ENCODE results near the gene TTLL7. TPM values are rescaled to one million over a fixed set of nuclear protein-coding genes. Genes with fewer than 3 reads are reported as not detected.

TTLL7 gene
- total and polyA plus RNA-seq, 9 of the 15 experiments (the other 6 are each of a cell fraction or from before 2014, with no cell fraction given) = 0.63 to 2.6 (median 1.7) TPM

DNA sequence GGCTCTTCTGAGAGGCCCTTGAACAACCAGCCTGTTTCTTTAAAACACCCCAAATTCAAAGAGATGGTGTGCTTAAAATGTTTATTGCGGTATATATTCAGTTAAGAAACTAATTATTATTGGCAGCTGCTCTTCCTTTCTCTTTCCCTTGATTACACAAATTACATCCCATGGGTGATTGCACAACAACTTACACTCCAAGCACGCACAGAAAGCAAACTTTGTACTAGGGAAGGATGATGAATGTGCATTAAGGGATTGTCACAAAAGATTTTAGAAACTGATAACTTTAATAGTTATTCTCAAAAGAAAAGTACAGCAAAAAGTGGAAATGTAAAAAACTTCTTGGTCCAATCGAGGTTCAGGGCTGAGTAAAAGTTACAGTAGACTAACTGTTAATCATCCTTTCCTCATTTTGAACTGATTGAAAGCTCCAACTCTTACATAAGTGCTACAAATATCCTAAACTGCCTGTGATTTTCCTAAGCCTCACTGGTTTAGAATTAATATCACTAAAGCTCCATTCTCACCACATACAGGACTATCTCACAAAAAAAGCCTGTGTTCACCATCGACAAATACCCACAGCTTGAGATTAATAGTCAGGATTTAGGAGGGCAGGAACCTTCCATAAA is 153.4 kb downstream of the TTLL7 start:
- CTCF ChIA-PET (ENCODE audit: low intra/inter-chr PET ratio) = no interaction called here
- no peak for ATAC-seq

DNA sequence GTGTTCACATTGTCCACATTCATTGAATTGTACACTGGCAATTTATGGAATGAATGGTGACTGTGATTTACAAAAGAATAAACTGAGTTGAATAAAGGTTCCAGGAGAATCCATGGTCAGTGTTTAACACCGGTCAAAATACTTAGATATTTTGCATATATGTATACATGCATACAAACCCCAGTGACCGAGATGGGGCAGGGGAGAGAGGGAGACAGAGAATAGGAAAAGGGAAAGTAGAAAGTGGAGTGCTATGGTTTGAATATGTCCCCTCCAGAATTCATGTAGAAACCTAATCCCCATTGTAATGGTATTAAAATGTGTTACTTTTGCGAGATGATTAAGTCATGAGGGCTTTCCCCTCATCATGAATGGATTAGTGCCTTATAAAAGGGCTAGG is 154.4 kb downstream of the TTLL7 start:
- Histone ChIP-seq H3K36me3 (ENCODE audit: control insufficient read depth, insufficient read depth, low read length) (no peaks in the 10 kb centered on the region), H3K9me1 (ENCODE audit: control insufficient read depth, insufficient read depth, low read length) (no peaks in the 10 kb centered on the region), H3K4me2 (ENCODE audit: insufficient read depth, low read length) (no peak overlapping the region), H3K27me3 (ENCODE audit: control insufficient read depth in 2 of 2, insufficient read depth in 2 of 2, low read length in 2 of 2) (no peaks in the 10 kb centered on the region), H3K4me3 (no peak overlapping the region), H2AFZ (ENCODE audit: low read depth, low read length) (no peak overlapping the region), H3K27ac (ENCODE audit: extremely low read depth, low read depth, low read length) (no peak overlapping the region), H3K9me3 (replicated peaks; ENCODE audit: control insufficient read depth, insufficient read depth, low read depth, low read length) (no peaks in the 10 kb centered on the region), H3K79me2 (ENCODE audit: control insufficient read depth, insufficient read depth, low read length) (no peaks in the 10 kb centered on the region), H3K4me1 (replicated peaks in 1 of 2; ENCODE audit: control insufficient read depth in 2 of 2, insufficient read depth in 2 of 2, low read length in 2 of 2) (no peaks in the 10 kb centered on the region), H4K20me1 (replicated peaks; ENCODE audit: control insufficient read depth, insufficient read depth, low read length) (no peaks in the 10 kb centered on the region), H3K9ac (ENCODE audit: insufficient read depth in 1 of 2, low read depth in 2 of 2, low read length in 2 of 2) (no peak overlapping the region)
- CTCF ChIA-PET (ENCODE audit: low intra/inter-chr PET ratio) = no interaction called here
- no peak for TF ChIP-seq HNRNPH1 (optimal IDR thresholded peaks at IDR 0.05; ENCODE audit: low read depth, low read length)
- no peak for TF ChIP-seq FIP1L1 (IDR thresholded peaks at IDR 0.05; ENCODE audit: low read depth, low read length, poor library complexity, severe bottlenecking)
- no peak for TF ChIP-seq ATF2 (CRISPR knock-in tag; IDR thresholded peaks at IDR 0.05)
- TF ChIP-seq KAT7 (CRISPR knock-in tag; IDR thresholded peaks at IDR 0.05; ENCODE audit: borderline replicate concordance) = no peak
- no peak for TF ChIP-seq SMAD1 (IDR thresholded peaks at IDR 0.05; ENCODE audit: low read depth, low read length, partially characterized antibody)
- TF ChIP-seq ZZZ3 (IDR thresholded peaks at IDR 0.05) = no peak
- no peak for TF ChIP-seq NFE2L1 (tag; IDR thresholded peaks at IDR 0.05; ENCODE audit: borderline replicate concordance, low read depth)
- TF ChIP-seq SRSF3 (IDR thresholded peaks at IDR 0.05; ENCODE audit: insufficient read depth, low read length) = no peak
- no peak for TF ChIP-seq ZNF140 (CRISPR knock-in tag; IDR thresholded peaks at IDR 0.05)
- no peak for TF ChIP-seq E2F3 (CRISPR knock-in tag; IDR thresholded peaks at IDR 0.05)
- TF ChIP-seq TOE1 (IDR thresholded peaks at IDR 0.05; ENCODE audit: borderline replicate concordance) = no peak
- no peak for TF ChIP-seq TOE1 (CRISPR knock-in tag; IDR thresholded peaks at IDR 0.05; ENCODE audit: borderline replicate concordance, low read depth)
- no peak for TF ChIP-seq TEAD4 (IDR thresholded peaks at IDR 0.05; ENCODE audit: low read length)
- TF ChIP-seq TEAD4 (CRISPR knock-in tag; IDR thresholded peaks at IDR 0.05; ENCODE audit: borderline replicate concordance) = no peak
- 0% methylated on average over 2 of the region's 3 CpGs for WGBS (ENCODE audit: insufficient coverage, low coverage, missing lambda C conversion rate)
- ATAC-seq = no peak
- no peak for DNase-seq (ENCODE audit: extremely low read depth in 1 of 4, low spot score in 3 of 4)
- no TSS peak for BruUV-seq (replicated peaks)
- in situ Hi-C loops (cut with MboI) (no loop called here), intact Hi-C loops (cut with micrococcal nuclease) (no loop called here)
- POLR2A ChIA-PET = interaction anchor here (1.0 kb wide), 1 partner anchor 13 kb away, joined by 3 read pairs; no protein-coding TSS in a partner anchor
- no peak for FAIRE-seq

More for the DNA sequence above, 153.4 kb downstream of the TTLL7 start:
- TF ChIP-seq CEBPG (CRISPR knock-in tag; IDR thresholded peaks at IDR 0.05) (no peak), CEBPG (tag; conservative IDR thresholded peaks at IDR 0.05 in 1 of 2, IDR thresholded peaks at IDR 0.05 in 1 of 2) (peak; percentile 59 to 94), SRF (CRISPR knock-in tag; IDR thresholded peaks at IDR 0.05) (no peak), CEBPB (tag; IDR thresholded peaks at IDR 0.05) (peak; percentile 53; the same call in 1 of the 2 replicates)
- intact Hi-C loops (cut with micrococcal nuclease) (no loop called here), in situ Hi-C loops (cut with MboI) (no loop called here)
- Histone ChIP-seq H3K9me3 (replicated peaks; ENCODE audit: control insufficient read depth, insufficient read depth, low read depth, low read length) (no peaks in the 10 kb centered on the region), H3K27me3 (ENCODE audit: control insufficient read depth in 2 of 2, insufficient read depth in 2 of 2, low read length in 2 of 2) (no peaks in the 10 kb centered on the region), H2AFZ (ENCODE audit: low read depth, low read length) (no peak overlapping the region), H3K36me3 (ENCODE audit: control insufficient read depth, insufficient read depth, low read length) (no peaks in the 10 kb centered on the region), H3K4me1 (replicated peaks in 1 of 2; ENCODE audit: control insufficient read depth in 2 of 2, insufficient read depth in 2 of 2, low read length in 2 of 2) (no peaks in the 10 kb centered on the region), H3K9me1 (ENCODE audit: control insufficient read depth, insufficient read depth, low read length) (no peaks in the 10 kb centered on the region), H3K4me3 (no peak overlapping the region), H3K27ac (ENCODE audit: extremely low read depth, low read depth, low read length) (no peak overlapping the region), H3K9ac (ENCODE audit: insufficient read depth in 1 of 2, low read depth in 2 of 2, low read length in 2 of 2) (no peak overlapping the region), H4K20me1 (replicated peaks; ENCODE audit: control insufficient read depth, insufficient read depth, low read length) (no peaks in the 10 kb centered on the region), H3K4me2 (ENCODE audit: insufficient read depth, low read length) (no peak overlapping the region), H3K79me2 (ENCODE audit: control insufficient read depth, insufficient read depth, low read length) (no peaks in the 10 kb centered on the region)
- DNase-seq (ENCODE audit: extremely low read depth in 1 of 4, low spot score in 3 of 4) (no peak), FAIRE-seq (no peak)
- POLR2A ChIA-PET = interaction anchor here (1.0 kb wide), 1 partner anchor 14 kb away, joined by 3 read pairs; no protein-coding TSS in a partner anchor
- no TSS peak for BruUV-seq (replicated peaks)
- 0% methylated on average over 4 of the region's 4 CpGs for WGBS (ENCODE audit: insufficient coverage, low coverage, missing lambda C conversion rate)
